HG02970 (cell line): Measurements from ENCODE around the gene CRNKL1.

Source experiments
- ATAC-seq: cut with Tn5 transposase; IDR thresholded peaks from one replicate; pipeline ENCODE4 v1.9.1; 2021; ENCODE audit warnings: mild to moderate bottlenecking, moderate library complexity, moderate number of reproducible peaks; ENCODE audit not compliant: unreplicated experiment, low FRiP score

The CRNKL1 gene

DNA sequence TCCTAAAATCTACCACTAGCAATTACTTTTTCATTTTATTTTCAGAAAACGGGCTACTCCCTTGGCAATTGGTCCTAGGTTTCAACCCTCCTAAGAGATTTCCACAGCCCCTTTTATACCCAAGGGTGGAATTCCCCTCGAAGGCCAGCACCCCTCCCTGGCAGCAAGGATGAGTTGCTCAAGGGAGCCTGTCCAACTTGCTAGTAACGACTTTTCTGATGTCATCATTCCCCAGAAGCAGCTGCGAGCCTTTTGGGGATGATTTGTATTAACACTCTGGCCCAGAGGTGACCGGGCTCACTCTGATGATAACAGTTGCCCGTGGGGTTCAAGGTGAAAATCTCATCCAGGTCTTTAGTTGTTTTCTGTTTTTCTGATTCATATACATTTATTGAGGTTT lies 65.8 kb downstream of the CRNKL1 start:
- no peak for ATAC-seq
